ENCODE measurements around the gene AK1. TPM values are rescaled to one million over a fixed set of nuclear protein-coding genes. Genes with fewer than 3 reads are reported as not detected.

The AK1 gene
- polyA plus RNA-seq, 1 of the 3 experiments (the other 2 are of a cell fraction), result 125 TPM

- Histone ChIP-seq H3K27ac (ENCODE audit: low read depth in 2 of 2, low read length in 1 of 2) (no peak overlapping the region), H3K27me3 (ENCODE audit: insufficient read depth) (no peaks in the 10 kb centered on the region), H3K9me3 (no peaks in the 10 kb centered on the region), H3K79me2 (ENCODE audit: insufficient read depth) (peaks cover 14% of the 10 kb centered on the region), H3K4me1 (ENCODE audit: control insufficient read depth in 1 of 2, insufficient read depth in 2 of 2, low read depth in 1 of 2, low read length in 1 of 2) (peaks cover 15 to 30% of the 10 kb centered on the region in 2 experiments; a peak in 3 of 4 replicates), H2AFZ (ENCODE audit: low read depth) (no peak overlapping the region), H3F3A (replicated peaks; ENCODE audit: insufficient read depth) (peaks cover 15% of the 10 kb centered on the region), H3K9ac (no peak overlapping the region), H4K20me1 (ENCODE audit: insufficient read depth) (no peaks in the 10 kb centered on the region), H3K36me3 (replicated peaks in 1 of 2; ENCODE audit: control insufficient read depth in 1 of 2, insufficient read depth in 2 of 2, low read length in 1 of 2) (peaks cover 0 to 5% of the 10 kb centered on the region in 2 experiments), H3K4me2 (no peak overlapping the region), H3K9me2 (no peaks in the 10 kb centered on the region), H3K4me3 (ENCODE audit: low read depth in 2 of 2, low read length in 1 of 2) (no peak overlapping the region)
- 100% methylated on average over 5 of the region's 11 CpGs for WGBS (ENCODE audit: low lambda C conversion rate)
- DNase-seq, result no peak
- ChIA-PET CTCF (interaction anchor here (0.7 to 1.2 kb wide), 3 partner anchors 56 to 324 kb away, joined by 3 read pairs; no protein-coding TSS in a partner anchor), POLR2A (no interaction called here)
- TF ChIP-seq ELF1 (IDR thresholded peaks at IDR 0.05) (no peak), ZBTB33 (IDR thresholded peaks at IDR 0.05; ENCODE audit: borderline replicate concordance, low read depth) (no peak), MXI1 (IDR thresholded peaks at IDR 0.05; ENCODE audit: low read depth, low read length) (no peak), YY1 (IDR thresholded peaks at IDR 0.05; ENCODE audit: low read depth) (no peak), GATA2 (CRISPR knock-in tag; IDR thresholded peaks at IDR 0.05) (no peak), EP300 (IDR thresholded peaks at IDR 0.05; ENCODE audit: borderline replicate concordance in 1 of 2, low read depth in 1 of 2, low read length in 1 of 2) (no peak), REST (IDR thresholded peaks at IDR 0.05; ENCODE audit: low read depth, low read length) (no peak), RFX5 (IDR thresholded peaks at IDR 0.05; ENCODE audit: low read length) (no peak), RAD21 (IDR thresholded peaks at IDR 0.05; ENCODE audit: low read length) (no peak), RXRA (IDR thresholded peaks at IDR 0.05; ENCODE audit: borderline replicate concordance, low read depth) (no peak), CTCF (IDR thresholded peaks at IDR 0.05) (no peak), RCOR1 (IDR thresholded peaks at IDR 0.05; ENCODE audit: low read length) (no peak), FOXM1 (IDR thresholded peaks at IDR 0.05; ENCODE audit: low read depth) (no peak), MAX (IDR thresholded peaks at IDR 0.05; ENCODE audit: low read depth) (no peak)
These were observed 36.2 kb upstream of the AK1 start for GRCh38 chr9:127913682-127914081.
